Transverse colon (tissue), 4 donors: ENCODE data around the gene RNF183.

Experiments used
- CTCF ChIP-seq, 5 experiments: fragments of 200-600 bp in 3 of 5; fragments of 450-650 bp in 2 of 5; sonication (generic) in 3 of 5; IDR thresholded peaks; 1 replicate in 2 of 5; 2 replicates in 3 of 5; pipeline ENCODE4 v1.5.1; 2016 to 2017; ENCODE audit warnings: antibody characterized with exemption in 5 of 5, inconsistent platforms in 3 of 5, mild to moderate bottlenecking in 2 of 5, moderate library complexity in 1 of 5
- EP300 ChIP-seq: sonication (generic); formaldehyde crosslinking; IDR thresholded peaks from one replicate; pipeline ENCODE4 v1.6.1; 2017; ENCODE audit warnings: antibody characterized with exemption, low read depth
- POLR2A ChIP-seq: fragments of 450-650 bp; IDR thresholded peaks from one replicate; pipeline ENCODE4 v1.6.1; 2016; ENCODE audit warnings: antibody characterized with exemption, mild to moderate bottlenecking, moderate library complexity
- POLR2AphosphoS5 ChIP-seq, 3 donors: sonication (generic); formaldehyde crosslinking; IDR thresholded peaks; one replicate each; pipeline ENCODE4 v1.6.1; 2016; ENCODE audit warnings: antibody characterized with exemption in 3 of 3

- TF ChIP-seq CTCF (IDR thresholded peaks at IDR 0.05) (no peak), POLR2A (no peak), POLR2AphosphoS5 (IDR thresholded peaks at IDR 0.05) (no peak), EP300 (no peak)
Observed at GRCh38 chr9:113337714-113338113, 34.5 kb upstream of the RNF183 start.
